Measurements from ENCODE around the gene SLN. TPM values are rescaled to one million over a fixed set of nuclear protein-coding genes. Genes with fewer than 3 reads are reported as not detected.
"Not testable (repeated sequence)": the region's sequence is repeated elsewhere in the genome, so short reads cannot be mapped to it uniquely, and the experiment has no call there.

SLN gene
- total RNA-seq (2013; cell fraction: nucleolus; rRNA removed): not detected in 2 replicates
- total RNA-seq (2014; rRNA removed) (not detected in 2 replicates), total RNA-seq (2014; rRNA removed; fragmentation: Illumina TruSeq; extraction: Trizol) (not detected in 2 replicates), total RNA-seq (2021) (not detected in 2 replicates), polyA plus RNA-seq (2011; rRNA removed) (not detected in 2 replicates), polyA plus RNA-seq (2014; fragmentation: Illumina TruSeq; extraction: Trizol) (not detected in 2 replicates), polyA plus RNA-seq (2014; fragmentation: Nextera tagmentation; extraction: Ambion mirVana) (under 1 TPM in 1 of 2 experiments, not detected in 1; 0.39 TPM), polyA plus RNA-seq (2014; rRNA removed) (not detected in 2 replicates), polyA plus RNA-seq (2016; fragmentation: Nextera tagmentation; extraction: Ambion mirVana) (not detected), polyA minus RNA-seq (2011; rRNA and poly(A)+ RNA removed) (not detected in 2 replicates), Bru-seq, nascent RNA (not detected), BruChase-seq, experiment 1, labeled RNA remaining after a 6-hour chase (percentile 21 among the genes with signal in this experiment), BruChase-seq, experiment 2, labeled RNA remaining after a 2-hour chase (percentile 11 among the genes with signal in this experiment)
- polyA plus RNA-seq (2011; ENCODE audit: low read depth): not detected
- 0.09 TPM in 1 of 2 replicates, not detected in the other for polyA plus RNA-seq (2011; cell fraction: cytosol; rRNA removed)
- not detected in 2 replicates for polyA plus RNA-seq (2011; cell fraction: nucleus; rRNA removed)
- polyA plus RNA-seq (2012): not detected in 2 replicates
- polyA minus RNA-seq (2011; cell fraction: cytosol; rRNA and poly(A)+ RNA removed): not detected in 2 replicates
- polyA minus RNA-seq (2011; cell fraction: nucleus; rRNA and poly(A)+ RNA removed): not detected in 2 replicates
- long read RNA-seq, experiment 1: 0 reads
- long read RNA-seq, experiment 2: 0 reads

- ChIA-PET RAD21 (ENCODE audit: unreplicated experiment) (interaction anchor here (1.3 kb wide), 1 partner anchor 22 kb away, joined by 6 read pairs; no protein-coding TSS in a partner anchor), CTCF (interaction anchor here (1.0 to 1.6 kb wide), 5 partner anchors 21 to 205 kb away, joined by 3 to 4 read pairs (median 3); no protein-coding TSS in a partner anchor), POLR2A (no interaction called here), SMC1A (ENCODE audit: uncharacterized antibody, unreplicated experiment) (interaction anchor here (0.9 to 2.2 kb wide), 3 partner anchors 10 to 28 kb away, joined by 3 to 7 read pairs (median 6); no protein-coding TSS in a partner anchor)
- Histone ChIP-seq H3K27ac (ENCODE audit: control insufficient read depth, insufficient read depth) (no peak within 1 kb of the TSS), H3K4me1 (ENCODE audit: control insufficient read depth, insufficient read depth, low read length) (no peaks in the 10 kb centered on the region), H3K27me3 (replicated peaks in 1 of 2; ENCODE audit: control insufficient read depth in 2 of 2, insufficient read depth in 2 of 2, low read length in 1 of 2) (peaks cover 0 to 2% of the 10 kb centered on the region in 2 experiments; a peak in 1 of 4 replicates), H3K4me3 (no peak within 1 kb of the TSS), H3K9me3 (replicated peaks; ENCODE audit: control insufficient read depth, insufficient read depth, low read length) (no peaks in the 10 kb centered on the region), H3K79me2 (ENCODE audit: control insufficient read depth, insufficient read depth, low read length) (no peaks in the 10 kb centered on the region), H4K20me1 (ENCODE audit: control insufficient read depth, insufficient read depth) (no peaks in the 10 kb centered on the region; the same call in 1 of the 2 replicates), H3K36me3 (ENCODE audit: control insufficient read depth in 2 of 2, insufficient read depth in 2 of 2, low read length in 1 of 2) (no peaks in the 10 kb centered on the region), H3K9ac (ENCODE audit: control insufficient read depth, insufficient read depth, low read length) (no peak within 1 kb of the TSS), H2AFZ (ENCODE audit: control insufficient read depth, low read depth, low read length) (no peak within 1 kb of the TSS), H3K4me2 (ENCODE audit: control insufficient read depth, insufficient read depth) (no peak within 1 kb of the TSS)
- no peak for DNase-seq (ENCODE audit: low read depth, low spot score)
- in situ Hi-C loops (cut with MboI): no loop called here
- no TSS peak for BruUV-seq (replicated peaks)
- intact Hi-C loops (cut with micrococcal nuclease; ENCODE audit: unreplicated experiment): no loop called here
- ATAC-seq: no peak
- TF ChIP-seq REST (IDR thresholded peaks at IDR 0.05; ENCODE audit: low read depth, low read length) (no peak), SUZ12 (IDR thresholded peaks at IDR 0.05; ENCODE audit: unreplicated experiment) (no peak), KDM1A (IDR thresholded peaks at IDR 0.05; ENCODE audit: borderline replicate concordance) (no peak), BCL3 (IDR thresholded peaks at IDR 0.05; ENCODE audit: borderline replicate concordance, insufficient read depth, low read depth, low read length, poor library complexity, severe bottlenecking) (no peak)
- WGBS (ENCODE audit: insufficient coverage, insufficient replicate concordance, low lambda C conversion rate, missing lambda C conversion rate): 20% methylated on average over 12 of the region's 12 CpGs
- no peak for FAIRE-seq
Observed at GRCh38 chr11:107711861-107712755, at the start of gene SLN. Gene SLN (minus strand): TSS chr11:107712056.

GRCh38 chr11:107758719-107759355, 47.0 kb upstream of the SLN start:
- in situ Hi-C loops (cut with MboI); H3K79me2 ChIP-seq (ENCODE audit: control insufficient read depth, insufficient read depth, low read length); H3K4me2 ChIP-seq (ENCODE audit: control insufficient read depth, insufficient read depth); DNase-seq (ENCODE audit: low read depth, low spot score); H3K9ac ChIP-seq (ENCODE audit: control insufficient read depth, insufficient read depth, low read length); H4K20me1 ChIP-seq (ENCODE audit: control insufficient read depth, insufficient read depth); POLR2A ChIA-PET; H3K27ac ChIP-seq (ENCODE audit: control insufficient read depth, insufficient read depth); H3K4me3 ChIP-seq; H3K4me1 ChIP-seq (ENCODE audit: control insufficient read depth, insufficient read depth, low read length); H3K36me3 ChIP-seq (ENCODE audit: control insufficient read depth in 2 of 2, insufficient read depth in 2 of 2, low read length in 1 of 2); ATAC-seq; H2AFZ ChIP-seq (ENCODE audit: control insufficient read depth, low read depth, low read length); H3K27me3 ChIP-seq (replicated peaks in 1 of 2; ENCODE audit: control insufficient read depth in 2 of 2, insufficient read depth in 2 of 2, low read length in 1 of 2); BruUV-seq (replicated peaks); intact Hi-C loops (cut with micrococcal nuclease; ENCODE audit: unreplicated experiment); FAIRE-seq; H3K9me3 ChIP-seq (replicated peaks; ENCODE audit: control insufficient read depth, insufficient read depth, low read length): not testable (repeated sequence)
- 19% methylated on average over 7 of the region's 7 CpGs for WGBS (ENCODE audit: insufficient coverage, insufficient replicate concordance, low lambda C conversion rate, missing lambda C conversion rate)
- ChIA-PET SMC1A (ENCODE audit: uncharacterized antibody, unreplicated experiment) (interaction anchor here (0.9 to 2.4 kb wide), 5 partner anchors 10 to 191 kb away, joined by 3 to 6 read pairs (median 4); no protein-coding TSS in a partner anchor), RAD21 (ENCODE audit: unreplicated experiment) (interaction anchor here (1.6 kb wide), 1 partner anchor 19 kb away, joined by 5 read pairs; no protein-coding TSS in a partner anchor), CTCF (interaction anchor here (0.6 to 8.2 kb wide), 8 partner anchors 11 to 199 kb away, joined by 3 to 43 read pairs (median 4); no protein-coding TSS in a partner anchor)

Measured in GM12878 (cell line).